Measurements from ENCODE around the gene HOXA4. TPM values are rescaled to one million over a fixed set of nuclear protein-coding genes. Genes with fewer than 3 reads are reported as not detected.

The HOXA4 gene
- total and polyA plus RNA-seq, 8 donors = 0.55 to 17.0 (median 4.2) TPM

DNA sequence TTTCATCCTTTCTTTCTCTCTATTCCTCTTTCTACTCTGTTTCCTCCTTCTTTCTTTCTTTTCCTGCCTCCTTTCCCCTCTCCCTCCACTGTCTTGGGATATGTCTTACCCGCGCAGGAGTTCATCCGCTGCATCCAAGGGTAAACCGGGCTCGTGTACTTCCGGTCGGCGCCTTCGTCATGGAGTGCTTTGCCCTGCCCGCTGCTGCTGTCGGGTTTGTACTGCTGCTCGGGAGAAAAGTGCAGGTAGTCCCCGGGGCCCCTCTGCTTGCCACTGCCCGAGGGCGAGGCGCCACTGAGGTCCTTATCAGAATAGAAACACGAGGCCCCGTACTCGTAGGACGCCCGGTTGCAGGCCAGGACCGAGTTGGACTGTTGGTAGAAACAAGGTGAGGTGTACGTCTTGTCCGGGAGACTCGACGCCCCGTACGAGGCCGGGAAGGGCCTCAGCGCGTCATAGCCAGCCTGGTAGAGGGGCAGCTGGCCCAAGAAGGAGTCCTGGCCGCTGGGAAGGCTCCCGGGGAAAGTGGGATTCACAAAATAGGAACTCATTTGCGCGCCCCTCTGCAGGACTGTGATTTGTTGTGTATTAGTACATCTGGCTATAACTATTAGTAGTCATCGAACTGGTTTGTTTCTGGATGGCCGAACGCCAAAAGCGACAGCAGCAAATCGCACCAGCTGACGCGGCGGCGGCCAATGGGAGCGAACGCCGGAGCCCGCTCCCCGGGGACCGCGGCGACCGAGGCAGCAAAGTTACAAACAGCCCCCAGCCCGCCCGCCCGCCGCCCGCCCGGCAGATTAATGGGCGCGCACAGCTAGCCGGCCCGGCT, 16.9 kb upstream of the HOXA4 start, which contains the start of gene HOXA6:
HOXA6 (minus strand) TSS at position 576 of the 832 bp plus-strand sequence; CDS start at position 551, 25 bp downstream.
- TF ChIP-seq POLR2A (IDR thresholded peaks at IDR 0.05) (no peak), EP300 (IDR thresholded peaks at IDR 0.05) (no peak), POLR2AphosphoS5 (IDR thresholded peaks at IDR 0.05) (no peak)
- TF ChIP-seq, protein P1, sequence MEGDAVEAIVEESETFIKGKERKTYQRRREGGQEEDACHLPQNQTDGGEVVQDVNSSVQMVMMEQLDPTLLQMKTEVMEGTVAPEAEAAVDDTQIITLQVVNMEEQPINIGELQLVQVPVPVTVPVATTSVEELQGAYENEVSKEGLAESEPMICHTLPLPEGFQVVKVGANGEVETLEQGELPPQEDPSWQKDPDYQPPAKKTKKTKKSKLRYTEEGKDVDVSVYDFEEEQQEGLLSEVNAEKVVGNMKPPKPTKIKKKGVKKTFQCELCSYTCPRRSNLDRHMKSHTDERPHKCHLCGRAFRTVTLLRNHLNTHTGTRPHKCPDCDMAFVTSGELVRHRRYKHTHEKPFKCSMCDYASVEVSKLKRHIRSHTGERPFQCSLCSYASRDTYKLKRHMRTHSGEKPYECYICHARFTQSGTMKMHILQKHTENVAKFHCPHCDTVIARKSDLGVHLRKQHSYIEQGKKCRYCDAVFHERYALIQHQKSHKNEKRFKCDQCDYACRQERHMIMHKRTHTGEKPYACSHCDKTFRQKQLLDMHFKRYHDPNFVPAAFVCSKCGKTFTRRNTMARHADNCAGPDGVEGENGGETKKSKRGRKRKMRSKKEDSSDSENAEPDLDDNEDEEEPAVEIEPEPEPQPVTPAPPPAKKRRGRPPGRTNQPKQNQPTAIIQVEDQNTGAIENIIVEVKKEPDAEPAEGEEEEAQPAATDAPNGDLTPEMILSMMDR (IDR thresholded peaks at IDR 0.05) = no peak
- Histone ChIP-seq H3K27ac (peak within 1 kb of the TSS; percentile 72 to 99 (median 88)), H3K27me3 (peaks cover 5 to 100% (median 90%) of the 10 kb centered on the region in 3 donors), H3K4me1 (peaks cover 15 to 57% (median 38%) of the 10 kb centered on the region in 4 donors), H3K36me3 (peaks cover 0 to 5% (median 0%) of the 10 kb centered on the region in 4 donors), H3K9me3 (peaks cover 0 to 26% (median 0%) of the 10 kb centered on the region in 4 donors), H3K4me3 (peak within 1 kb of the TSS; percentile 33 to 64 (median 52))
- 11 to 23% (median 18%) methylated on average over 53 to 63 of the region's 63 CpGs for WGBS, 5 donors
- intact Hi-C loops (cut with DNase I; ENCODE audit: low total_unique reads) = no loop called here
- DNase-seq = peak; percentile 53 to 84

GRCh38 chr7:27146491-27147198, 16.1 kb upstream of the HOXA4 start:
- Histone ChIP-seq H3K36me3 (peaks cover 0 to 5% (median 0%) of the 10 kb centered on the region in 4 donors), H3K9me3 (peaks cover 0 to 26% (median 0%) of the 10 kb centered on the region in 4 donors), H3K27ac (peak overlapping the region; percentile 35 to 99 (median 88)), H3K4me3 (peak overlapping the region in 3 of 4 donors; percentile 48 to 64 (median 55)), H3K4me1 (peaks cover 14 to 50% (median 32%) of the 10 kb centered on the region in 4 donors), H3K27me3 (peaks cover 5 to 100% (median 88%) of the 10 kb centered on the region in 3 donors)
- no peak for DNase-seq
- intact Hi-C loops (cut with DNase I; ENCODE audit: low total_unique reads) = no loop called here
- TF ChIP-seq POLR2AphosphoS5 (IDR thresholded peaks at IDR 0.05) = no peak
- 44 to 69% (median 64%) methylated on average over 5 of the region's 5 CpGs for WGBS, 5 donors

DNA sequence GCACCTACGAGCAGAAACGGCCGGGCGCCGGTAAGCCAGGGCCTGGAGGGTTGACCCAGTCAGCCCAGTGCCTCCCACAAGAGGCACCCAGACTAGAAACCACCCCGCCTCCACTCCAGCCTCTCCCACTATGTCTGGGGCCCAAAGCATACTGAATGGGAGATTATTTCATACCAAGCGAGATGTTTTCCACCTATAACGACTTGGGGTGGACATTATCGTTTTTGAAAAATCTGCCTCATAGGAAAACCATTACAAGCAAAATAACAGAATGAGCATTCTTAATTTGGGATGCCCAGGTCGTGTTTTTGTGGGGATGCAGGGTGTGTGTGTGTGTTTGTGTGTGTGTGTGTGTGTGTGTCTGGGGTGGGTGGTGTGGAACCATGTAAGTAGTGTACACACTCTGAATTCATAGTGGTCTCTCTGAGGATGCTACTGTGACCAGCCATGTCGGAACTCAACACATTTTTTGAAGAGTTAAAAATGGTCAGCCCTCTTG, 15.4 kb upstream of the HOXA4 start:
- H3K27ac ChIP-seq = peak overlapping the region; percentile 41 to 99 (median 88)
- H3K9me3 ChIP-seq = peaks cover 0 to 26% (median 0%) of the 10 kb centered on the region in 4 donors
- no peak for DNase-seq
- H3K27me3 ChIP-seq = peaks cover 5 to 95% (median 81%) of the 10 kb centered on the region in 3 donors
- H3K4me3 ChIP-seq = peak overlapping the region; percentile 10 to 64 (median 54)
- peaks cover 8 to 43% (median 28%) of the 10 kb centered on the region in 4 donors for H3K4me1 ChIP-seq
- H3K36me3 ChIP-seq = peaks cover 0 to 5% (median 0%) of the 10 kb centered on the region in 4 donors
- 42 to 72% (median 53%) methylated on average over 11 of the region's 11 CpGs for WGBS, 5 donors
- no peak for TF ChIP-seq POLR2A (IDR thresholded peaks at IDR 0.05)
- no peak for TF ChIP-seq POLR2AphosphoS5 (IDR thresholded peaks at IDR 0.05)
- TF ChIP-seq EP300 (IDR thresholded peaks at IDR 0.05) = no peak
- TF ChIP-seq, protein P1 (IDR thresholded peaks at IDR 0.05) = no peak
- intact Hi-C loops (cut with DNase I; ENCODE audit: low total_unique reads) = no loop called here

DNA sequence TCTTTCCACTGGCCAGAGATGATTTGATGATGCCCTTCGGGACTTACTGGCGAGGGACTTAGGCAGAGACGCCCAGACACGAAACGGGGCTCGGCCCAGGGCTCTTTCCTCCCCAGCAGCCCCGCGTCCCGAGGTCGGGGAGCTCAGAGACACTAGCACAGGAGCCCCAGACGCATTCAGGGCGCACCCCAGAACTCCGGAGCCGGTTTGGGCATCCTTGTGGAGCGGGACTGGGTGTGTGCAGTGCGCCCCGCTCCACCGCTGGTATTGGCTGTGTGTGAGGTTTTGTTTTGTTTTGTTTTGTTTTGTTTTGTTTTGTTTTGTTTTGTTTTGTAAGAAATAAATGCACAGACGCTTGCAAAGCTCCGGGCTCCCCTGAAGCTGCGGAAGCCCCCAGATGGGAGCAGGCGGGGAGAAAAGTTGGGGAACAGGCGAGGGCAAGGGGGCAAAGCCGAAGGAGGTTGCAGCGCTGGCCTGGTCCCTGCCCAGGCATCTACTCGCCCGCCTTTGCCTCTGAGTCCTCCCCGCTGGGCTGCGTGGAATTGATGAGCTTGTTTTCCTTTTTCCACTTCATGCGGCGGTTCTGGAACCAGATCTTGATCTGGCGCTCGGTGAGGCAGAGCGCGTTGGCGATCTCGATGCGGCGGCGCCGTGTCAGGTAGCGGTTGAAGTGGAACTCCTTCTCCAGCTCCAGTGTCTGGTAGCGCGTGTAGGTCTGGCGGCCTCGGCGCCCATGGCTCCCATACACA, 14.8 kb upstream of the HOXA4 start:
- TF ChIP-seq, protein P1 (IDR thresholded peaks at IDR 0.05) = no peak
- no peak for TF ChIP-seq EP300 (IDR thresholded peaks at IDR 0.05)
- no peak for TF ChIP-seq POLR2A (IDR thresholded peaks at IDR 0.05)
- peaks cover 0 to 26% (median 0%) of the 10 kb centered on the region in 4 donors for H3K9me3 ChIP-seq
- H3K27ac ChIP-seq = peak overlapping the region; percentile 41 to 99 (median 88)
- DNase-seq = no peak
- peak overlapping the region; percentile 10 to 64 (median 54) for H3K4me3 ChIP-seq
- H3K27me3 ChIP-seq = peaks cover 3 to 94% (median 79%) of the 10 kb centered on the region in 3 donors
- peaks cover 0 to 5% (median 0%) of the 10 kb centered on the region in 4 donors for H3K36me3 ChIP-seq
- intact Hi-C loops (cut with DNase I; ENCODE audit: low total_unique reads) = no loop called here
- WGBS, 5 donors = 45 to 65% (median 50%) methylated on average over 46 to 47 of the region's 47 CpGs
- H3K4me1 ChIP-seq = peaks cover 7 to 36% (median 22%) of the 10 kb centered on the region in 4 donors
